HL-60 (cell line): Measurements from ENCODE around the gene FRMD3.

Experiments used
- CTCF ChIP-seq: IDR thresholded peaks from one replicate; pipeline ENCODE4 v1.5.1; 2011; ENCODE audit warnings: low read length, control low read depth, inconsistent platforms; ENCODE audit not compliant: insufficient read depth
- GABPA ChIP-seq: IDR thresholded peaks from 2 replicates; pipeline ENCODE4 v1.6.1; 2012; ENCODE audit warnings: low read depth

GRCh38 chr9:83219154-83219923 is 318.9 kb downstream of the FRMD3 start:
- TF ChIP-seq GABPA (no peak), CTCF (peak; percentile 21)
